IPS-NIHi7 (cell line): Measurements from ENCODE around the gene NAGPA.
A peak's percentile ranks its signal among the peaks of the same experiment; 100 is the strongest.
"Not testable (repeated sequence)": the region's sequence is repeated elsewhere in the genome, so short reads cannot be mapped to it uniquely, and the experiment has no call there.

Experiments used
- DNase-seq: peaks from one replicate; pipeline ENCODE4 v3.0.0; 2012; ENCODE audit warnings: mixed read lengths; ENCODE audit errors: extremely low spot score

NAGPA gene

DNA sequence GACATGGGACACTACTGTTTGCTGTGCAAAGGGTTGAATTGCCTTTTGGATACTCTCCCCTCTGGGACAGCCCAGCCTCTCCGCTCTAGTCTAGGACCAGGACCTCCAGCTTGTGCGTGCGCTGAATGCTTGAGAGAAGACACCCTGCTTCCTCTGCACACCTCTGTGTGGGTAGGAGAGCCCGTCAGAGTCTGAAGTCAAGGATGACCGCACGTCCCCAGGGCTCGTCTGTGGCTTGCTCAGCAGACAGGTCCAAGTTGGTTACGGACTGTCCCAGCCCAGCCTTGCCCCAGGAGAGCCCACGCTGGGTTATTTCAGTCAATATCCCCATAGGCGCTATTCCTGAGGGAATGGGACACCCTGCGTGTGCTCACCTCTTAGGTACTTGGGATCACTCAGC, 28.3 kb upstream of the NAGPA start:
- DNase-seq, result no peak

DNA sequence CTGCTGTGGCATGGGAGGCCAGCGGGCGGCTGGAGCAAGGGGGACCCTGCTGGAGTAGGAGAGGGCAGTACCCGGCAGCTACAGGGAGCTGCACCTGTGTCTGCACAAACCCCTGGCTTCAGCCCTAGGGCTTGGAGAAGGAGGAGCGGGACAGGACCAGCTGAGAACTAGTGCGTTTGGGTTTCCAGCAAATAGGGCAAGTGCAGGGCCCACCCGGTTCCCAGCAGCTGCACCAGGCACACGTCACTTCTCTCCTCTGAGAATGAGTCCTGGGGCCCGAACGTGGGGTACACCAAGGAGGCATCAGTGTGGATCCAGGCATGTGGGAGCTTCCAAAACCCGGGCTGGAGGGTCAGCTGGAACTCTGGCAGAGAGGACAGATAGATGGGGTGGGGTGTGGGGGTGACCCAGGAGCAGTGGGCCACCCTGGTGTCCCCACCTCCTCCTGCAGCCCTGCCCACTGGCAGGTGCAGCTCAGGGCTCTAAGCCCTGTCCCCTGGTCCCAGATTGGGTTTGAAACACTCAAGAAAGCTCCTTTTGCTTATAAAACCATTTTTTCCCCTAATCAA, 26.4 kb upstream of the NAGPA start:
- no peak for DNase-seq

DNA sequence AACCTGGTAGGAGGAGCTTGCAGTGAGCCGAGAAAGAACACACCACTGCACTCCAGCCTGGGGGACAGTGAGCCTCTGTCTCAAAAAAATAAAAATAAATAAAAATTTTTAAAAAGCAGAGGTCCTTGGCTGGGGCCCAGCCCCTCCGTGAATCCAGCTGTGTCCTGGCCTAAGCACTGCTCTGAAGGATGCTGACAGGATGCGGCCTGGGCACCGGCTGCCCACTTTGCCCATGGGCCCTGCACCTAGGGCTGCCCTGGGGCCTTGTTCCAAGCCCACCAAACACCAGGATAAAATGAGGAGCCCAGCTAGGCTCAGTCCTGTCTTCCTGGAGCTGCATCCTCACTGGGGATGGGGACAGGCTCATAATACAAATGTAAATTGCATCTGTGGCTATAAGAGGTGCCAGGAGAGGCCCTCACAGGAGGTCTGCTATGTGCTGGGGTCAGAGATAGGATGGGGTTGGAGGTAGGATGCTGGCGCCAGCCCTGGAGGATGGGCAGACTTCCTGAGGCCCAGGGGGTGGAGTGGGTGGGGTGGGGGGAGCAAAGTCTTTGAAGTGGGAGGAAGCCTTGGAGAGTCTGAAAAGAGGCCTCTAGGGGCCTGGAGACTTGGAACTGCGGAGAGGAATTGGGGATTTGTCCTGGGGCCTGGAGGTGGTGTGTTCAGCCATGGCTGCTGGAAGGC, 25.8 kb upstream of the NAGPA start:
- peak; percentile 59 for DNase-seq

DNA sequence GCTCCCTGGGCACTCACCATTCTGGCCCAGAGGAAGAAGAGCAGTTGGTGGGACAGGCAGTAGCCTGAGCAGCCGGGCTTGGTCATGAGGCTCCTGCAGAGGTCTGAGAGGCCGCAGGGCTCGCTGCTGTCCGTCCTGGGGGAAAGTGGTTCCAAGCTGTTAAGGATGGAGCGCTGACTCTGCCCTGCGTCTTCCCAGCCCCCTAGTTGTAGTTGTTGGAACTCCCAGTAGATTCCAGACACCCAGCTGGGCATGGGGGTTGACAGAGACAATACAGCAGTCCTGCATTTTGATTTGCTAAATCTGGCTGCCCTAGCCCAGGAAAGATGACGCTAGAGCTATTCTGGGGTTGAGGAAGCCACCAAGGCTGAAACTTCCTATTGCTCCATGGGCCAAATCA, 24.7 kb upstream of the NAGPA start:
- peak; percentile 87 for DNase-seq

DNA sequence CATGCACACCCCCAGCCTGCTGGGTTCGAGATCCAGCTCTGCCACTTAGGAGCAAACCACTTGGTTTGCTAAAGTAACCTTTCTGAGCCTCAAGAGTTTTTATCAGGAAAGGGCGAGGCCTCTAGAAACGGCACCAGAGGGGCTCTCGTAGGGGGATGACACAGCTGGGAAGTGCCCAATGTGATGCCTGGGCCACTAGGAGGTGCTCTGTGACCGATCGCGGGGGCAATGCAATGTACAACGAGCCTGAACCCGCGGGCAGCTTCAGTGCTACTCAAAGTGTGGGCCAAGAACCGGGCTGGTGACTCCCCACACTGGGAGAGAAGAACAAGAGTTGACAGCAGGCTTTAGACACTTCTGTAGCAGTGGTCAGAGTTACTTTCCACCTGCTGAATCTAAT, 22.6 kb upstream of the NAGPA start:
- peak; percentile 87 for DNase-seq

DNA sequence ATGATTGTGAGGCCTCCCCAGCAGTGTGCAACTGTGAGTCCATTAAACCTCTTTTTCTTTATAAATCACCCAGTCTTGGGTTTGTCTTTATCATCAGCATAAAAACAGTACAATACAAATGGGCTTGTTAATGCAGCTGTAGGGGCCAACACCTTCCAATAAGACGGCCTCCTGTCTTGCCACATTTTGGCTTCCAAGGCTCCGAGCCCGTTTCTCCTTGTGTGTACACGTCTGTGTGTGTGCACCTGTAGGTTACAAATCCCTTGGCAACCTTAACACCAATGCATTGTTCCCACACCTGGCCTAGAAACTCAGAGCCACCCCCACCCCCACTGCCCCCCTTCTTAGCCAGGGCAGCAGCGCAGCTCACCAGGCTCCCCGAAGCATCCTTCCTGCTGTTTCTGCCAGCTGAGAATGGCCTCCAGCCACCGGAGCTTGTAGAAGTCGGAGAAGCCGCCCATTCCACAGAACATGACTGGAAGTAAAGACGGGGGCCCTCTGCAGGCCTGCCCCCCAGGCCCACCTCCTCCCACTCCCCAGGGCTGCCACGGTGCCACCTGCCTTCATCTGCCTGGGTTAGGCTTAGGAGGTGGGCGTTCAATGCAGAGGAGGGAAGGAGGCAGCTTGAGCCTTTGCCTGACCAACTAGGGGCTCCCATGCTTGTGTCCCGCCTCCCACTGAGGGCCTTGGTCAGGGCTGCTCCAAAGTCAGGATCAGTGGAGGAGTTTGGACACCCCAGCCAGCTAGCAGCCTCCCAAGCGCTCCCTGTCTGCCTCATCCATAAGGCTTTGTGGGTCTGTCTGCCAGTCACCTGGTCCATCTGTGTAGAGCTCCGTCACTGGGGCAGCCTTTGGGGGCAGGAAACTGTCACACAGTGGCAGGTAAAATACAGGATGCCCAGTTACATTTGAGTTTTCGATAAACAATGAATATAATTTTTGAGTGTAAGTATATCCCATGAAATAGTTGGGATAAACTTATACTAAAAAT, 21.4 kb upstream of the NAGPA start:
- peak; percentile 4 for DNase-seq

DNA sequence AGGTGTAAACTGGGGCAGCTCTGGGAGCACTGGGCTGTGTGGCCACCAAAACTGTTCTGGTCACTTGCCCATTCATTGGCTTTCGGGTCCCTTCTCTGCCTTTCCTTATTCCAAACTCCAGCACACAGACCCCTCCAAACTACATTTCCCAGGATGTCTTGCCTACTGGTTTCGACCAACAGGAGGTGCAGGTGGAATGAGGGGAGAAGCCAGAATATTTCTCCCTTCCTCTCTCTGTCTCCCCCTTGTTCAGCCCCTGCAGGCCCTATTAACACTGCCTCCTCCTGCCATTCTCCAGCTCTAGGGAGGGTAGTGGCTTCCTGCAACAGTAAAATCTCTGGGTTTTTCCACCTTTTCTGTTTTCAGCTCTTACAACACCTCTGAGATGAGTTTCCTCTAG, 13.2 kb upstream of the NAGPA start:
- DNase-seq, result no peak

DNA sequence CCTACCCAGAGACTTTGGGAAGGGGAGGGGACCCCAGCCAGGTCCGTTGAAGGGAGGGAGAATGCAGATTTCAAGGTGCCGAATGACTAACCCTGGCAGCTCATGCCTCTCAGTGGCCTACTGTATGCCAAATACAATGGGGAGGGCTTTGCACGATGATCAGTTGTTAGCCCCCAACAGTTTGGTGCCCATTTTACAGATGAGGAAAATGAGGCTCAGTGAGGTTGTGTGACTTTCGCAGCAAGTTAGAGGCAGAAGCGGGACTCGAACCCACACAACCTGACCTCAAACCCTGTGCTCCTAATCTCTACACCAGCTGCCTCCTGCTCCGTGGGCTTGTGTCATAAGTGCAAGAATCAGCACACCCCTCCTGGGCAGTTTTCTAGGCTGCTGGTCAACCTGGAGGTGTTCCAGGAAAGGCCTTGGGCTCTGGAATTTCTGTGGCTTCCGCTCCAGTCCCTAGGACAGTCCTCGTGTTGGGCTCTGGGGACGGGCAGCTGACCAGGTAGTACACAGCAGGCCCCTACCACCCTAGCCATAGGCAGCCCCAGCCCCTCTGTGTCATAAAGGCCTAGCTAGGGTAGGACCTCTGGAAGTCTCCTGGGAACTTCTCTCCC, 11.9 kb upstream of the NAGPA start:
- no peak for DNase-seq

DNA sequence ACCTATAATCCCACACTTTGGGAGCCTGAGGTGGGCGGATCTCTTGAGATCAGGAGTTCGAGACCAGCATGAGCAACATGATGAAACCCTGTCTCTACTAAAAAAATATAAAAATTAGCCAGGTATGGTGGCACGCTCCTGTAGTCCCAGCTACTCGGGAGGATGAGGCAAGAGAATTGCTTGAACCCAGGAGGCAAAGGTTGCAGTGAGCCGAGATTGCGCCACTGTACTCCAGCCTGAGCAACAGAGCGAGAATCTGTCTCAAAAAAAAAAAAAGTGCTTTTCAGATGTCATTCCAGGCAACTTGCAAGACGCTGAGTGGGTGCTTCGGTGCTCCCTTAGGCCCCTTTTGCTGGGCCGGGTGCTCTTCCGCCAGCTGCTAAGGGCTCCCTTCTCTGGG, 10.8 kb upstream of the NAGPA start:
- not testable (repeated sequence) for DNase-seq

DNA sequence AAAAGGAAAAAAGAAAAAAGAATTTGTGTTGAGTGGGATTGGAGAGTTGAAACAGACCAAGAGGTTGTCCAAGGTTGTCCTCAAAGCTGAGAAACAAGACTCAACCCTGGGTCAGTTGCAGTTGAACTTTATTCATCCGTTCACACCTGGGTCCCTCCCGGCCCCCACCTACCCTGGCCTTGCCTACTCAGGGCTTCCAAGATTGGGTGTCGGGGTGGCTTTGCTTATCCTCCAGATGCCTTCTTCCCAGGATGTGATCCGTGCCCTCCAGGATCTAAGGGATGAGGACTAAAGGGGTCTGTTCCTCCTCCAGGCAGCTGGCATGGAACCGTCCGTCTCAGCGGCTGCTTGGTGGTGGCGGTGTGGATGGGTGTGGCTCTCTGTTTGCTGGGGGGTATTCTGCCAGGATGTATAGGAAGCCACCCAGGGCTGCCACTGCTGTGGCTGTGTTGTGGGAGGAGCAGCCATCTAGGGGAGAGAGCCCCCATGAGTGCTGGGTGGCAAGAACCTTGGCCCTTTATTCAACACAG, 10.3 kb upstream of the NAGPA start:
- DNase-seq, result no peak

DNA sequence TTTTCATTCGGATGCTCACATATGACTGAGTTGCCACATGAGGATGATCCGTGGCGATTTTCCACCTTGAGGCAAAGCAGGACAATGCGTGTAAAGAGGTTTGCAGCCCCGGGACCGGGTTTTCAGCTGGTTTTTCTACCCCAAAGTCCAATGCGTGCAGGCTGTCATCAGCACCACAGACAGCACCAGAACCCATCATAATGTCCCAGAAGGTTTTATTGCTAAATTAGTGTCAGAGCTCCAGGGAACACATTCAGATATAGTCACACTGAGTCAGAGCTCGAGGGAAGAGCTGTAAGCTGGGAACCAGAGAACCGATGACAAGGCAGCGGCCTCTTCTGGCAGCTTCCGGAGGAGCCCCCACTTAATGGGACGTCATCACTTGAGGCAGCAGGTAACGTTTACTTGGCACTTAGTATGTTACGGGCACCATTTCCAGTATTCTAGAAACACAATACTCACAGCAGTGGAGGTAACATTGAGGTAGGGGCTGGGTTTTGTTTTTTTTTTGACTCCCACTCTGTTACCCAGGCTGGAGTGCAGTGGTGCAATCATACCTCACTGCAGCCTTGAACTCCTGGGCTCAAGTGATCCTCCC, 8.9 kb upstream of the NAGPA start:
- DNase-seq, result peak; percentile 54

DNA sequence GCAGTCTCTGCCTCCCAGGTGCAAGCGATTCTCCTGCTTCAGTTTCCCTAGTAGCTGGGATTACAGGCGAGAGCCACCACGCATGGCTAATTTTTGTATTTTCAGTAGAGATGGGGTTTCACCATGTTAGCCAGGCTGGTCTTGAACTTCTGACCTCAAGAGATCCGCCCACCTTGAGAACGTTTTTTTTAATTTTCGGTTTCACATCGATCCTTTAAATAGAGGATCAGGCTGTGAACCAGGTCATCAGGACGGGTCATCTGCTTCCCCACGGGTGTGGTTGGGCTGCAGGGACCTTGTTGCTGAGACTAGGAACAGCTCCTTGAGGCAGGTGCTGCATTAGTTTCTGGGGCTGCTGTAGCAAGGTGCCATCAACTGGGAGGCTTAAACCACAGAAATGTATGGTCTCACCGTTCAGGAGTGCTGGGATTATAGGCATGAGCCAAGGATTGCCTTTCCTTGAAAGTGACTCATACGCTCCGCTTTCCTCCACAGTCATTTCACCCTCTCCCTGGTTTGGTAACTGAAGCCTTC, 7.9 kb upstream of the NAGPA start:
- peak; percentile 7 for DNase-seq

DNA sequence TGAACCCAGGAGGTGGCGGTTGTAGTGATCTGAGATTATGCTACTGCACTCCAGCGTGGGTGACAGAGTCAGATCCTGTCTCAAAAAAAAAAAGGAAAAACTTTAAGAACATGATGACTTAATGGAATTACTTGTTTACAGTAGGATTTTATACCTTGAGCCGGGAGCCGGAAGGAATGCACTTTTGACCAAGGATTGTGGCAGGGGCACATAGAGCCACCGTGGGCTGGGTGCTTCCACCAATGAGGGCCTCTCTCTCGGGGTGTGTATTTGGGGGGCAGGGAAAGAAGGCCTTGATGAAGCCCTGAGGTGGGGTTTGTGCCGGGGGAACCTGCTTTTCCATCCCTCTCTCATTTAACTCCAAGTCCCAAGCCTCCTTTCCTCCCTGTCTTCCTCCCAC, 6.7 kb upstream of the NAGPA start:
- no peak for DNase-seq

DNA sequence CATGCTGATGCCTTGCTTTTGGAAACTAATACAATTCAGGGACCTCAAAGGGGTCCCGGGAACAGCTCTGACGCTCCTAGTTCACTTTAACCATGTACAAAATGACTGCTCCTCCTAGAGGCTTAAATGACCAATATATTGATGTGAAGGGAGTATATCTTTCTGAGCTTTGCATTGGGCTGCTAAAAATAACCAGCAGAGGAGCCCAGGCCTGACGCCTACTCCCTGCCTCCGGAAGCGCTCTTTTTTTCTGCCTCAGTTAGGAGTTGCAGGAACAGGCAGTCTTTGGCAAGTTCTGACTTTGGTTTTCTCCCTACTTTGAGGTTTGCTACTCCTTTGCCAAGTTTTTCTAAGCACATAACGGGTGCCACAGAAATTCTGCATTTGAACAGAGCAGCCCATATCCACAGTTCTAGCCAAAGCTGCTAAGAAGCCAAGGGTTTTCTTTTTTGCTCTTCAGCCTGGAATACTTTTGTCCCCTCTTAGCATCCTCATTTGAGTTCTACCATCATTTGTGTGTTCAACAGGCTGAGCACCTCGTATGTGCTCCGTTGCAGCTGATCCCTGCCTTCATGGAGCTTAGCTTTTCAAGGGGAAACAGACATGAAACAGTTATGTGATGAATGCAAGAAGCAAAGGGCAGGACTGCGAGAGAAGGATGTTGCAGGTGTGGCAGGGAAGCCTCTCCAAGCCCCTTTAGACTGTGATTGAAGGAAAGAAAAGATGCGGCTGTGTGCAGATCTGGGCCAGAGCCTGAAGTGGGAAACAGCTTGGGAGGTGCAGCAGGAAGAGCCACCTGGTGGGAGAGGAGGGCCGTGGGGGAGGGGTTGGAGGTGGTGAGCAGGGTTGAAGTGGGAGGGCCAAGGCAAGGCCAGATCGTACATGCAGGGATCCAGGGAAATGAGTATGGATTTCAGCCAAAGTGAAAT, 2.8 kb upstream of the NAGPA start:
- DNase-seq, result peak; percentile 81

DNA sequence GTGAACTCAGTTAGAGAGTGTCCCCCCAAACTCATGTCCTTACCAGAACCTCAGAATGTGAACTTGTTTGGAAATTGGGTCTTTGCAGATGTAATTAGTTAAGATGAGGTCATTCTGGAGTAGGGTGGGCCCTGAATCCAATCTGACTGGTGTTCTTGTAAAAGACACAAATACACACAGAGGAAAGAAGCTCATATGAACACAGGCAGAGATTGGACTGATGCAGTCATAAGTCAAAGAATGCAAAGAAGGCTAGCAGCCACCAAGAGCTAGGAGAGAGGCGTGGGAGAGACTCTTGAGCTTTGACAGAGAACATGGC, 2.1 kb upstream of the NAGPA start:
- DNase-seq, result no peak

DNA sequence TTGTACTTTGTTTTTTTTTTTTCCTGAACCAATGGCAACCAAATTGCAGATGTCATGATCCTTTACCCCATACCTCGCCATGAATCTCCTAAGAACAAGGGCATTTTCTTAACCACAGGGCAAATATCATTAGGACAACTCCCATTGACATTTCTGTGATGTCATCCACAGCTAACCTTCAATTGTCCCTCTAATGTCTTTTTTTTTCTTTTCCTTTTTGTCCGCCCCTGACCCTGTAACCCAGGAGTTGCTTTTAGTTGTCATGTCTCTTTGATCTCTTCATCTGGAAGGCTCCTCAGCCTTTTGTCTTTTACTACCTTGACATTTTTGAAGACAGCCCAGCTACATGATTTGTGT, 410 bp upstream of the NAGPA start:
- no peak for DNase-seq

DNA sequence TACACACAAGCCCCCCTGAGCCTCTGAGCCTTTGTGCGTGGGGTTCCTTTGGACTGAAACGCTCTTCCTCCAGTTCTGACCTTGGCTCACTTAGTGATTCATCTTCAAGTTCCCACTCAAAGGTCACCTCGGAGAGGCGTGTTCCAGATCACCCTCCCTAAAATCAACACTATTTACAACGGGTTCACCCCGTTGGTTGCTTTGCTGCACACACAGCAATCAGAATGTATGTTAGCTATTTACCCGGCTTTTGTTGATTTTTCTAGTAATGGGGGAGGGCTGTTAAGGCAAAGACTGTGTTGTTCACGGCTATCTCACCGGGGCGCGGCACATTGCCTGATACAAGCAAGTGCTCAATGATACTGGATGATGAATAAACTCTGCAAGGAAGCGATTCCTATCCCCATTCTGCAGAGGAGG, 977 bp downstream of the NAGPA start:
- no peak for DNase-seq

DNA sequence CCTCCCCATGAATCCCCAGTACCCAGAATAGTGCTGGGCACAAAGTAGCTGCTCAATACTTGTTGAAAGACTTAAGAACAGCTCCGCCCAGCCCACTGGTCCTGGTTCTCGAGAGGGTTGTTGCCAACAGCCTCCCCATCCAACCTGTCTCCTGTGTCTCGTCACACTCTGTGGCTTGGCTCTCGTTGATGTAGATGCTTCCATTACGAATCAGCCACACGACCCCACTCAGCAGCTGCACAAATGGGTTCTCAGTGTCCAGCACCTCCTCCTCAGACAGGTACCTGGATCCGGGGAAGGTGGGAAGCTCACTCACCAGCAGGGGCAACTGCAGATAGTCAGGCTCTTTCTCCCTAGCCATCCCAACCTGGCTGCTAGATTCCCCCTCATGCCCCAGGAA, 2.1 kb downstream of the NAGPA start:
- no peak for DNase-seq

DNA sequence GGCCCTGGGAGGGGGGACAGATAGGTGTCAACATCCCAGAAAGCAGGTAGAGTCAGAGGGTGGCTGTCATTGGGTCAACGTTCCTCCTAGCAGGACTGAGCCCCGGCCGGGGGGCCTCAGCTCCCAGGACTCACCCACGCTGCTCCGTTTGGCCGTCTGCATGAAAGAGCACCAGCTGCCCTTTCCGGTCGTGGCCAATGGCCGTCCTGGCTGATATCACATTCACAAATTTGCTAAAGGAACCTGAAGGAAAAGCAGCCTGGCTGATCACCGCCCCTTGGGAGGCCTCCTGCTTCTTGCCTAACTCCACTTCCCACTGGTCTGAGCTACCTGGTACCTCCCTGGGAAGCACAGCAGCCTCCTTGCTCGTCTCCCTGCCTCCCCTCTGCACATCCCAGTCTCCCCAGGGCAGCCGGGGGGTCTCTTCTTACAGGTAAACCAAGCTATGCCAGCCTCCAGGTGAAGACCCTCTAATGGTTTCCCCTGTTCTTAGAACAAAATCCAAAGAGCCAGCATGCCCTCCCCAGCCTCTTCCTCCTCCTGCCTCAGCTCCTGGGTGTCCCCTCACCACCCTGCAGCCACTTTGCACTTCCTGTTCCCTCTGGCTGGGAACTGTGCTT, 3.4 kb downstream of the NAGPA start:
- DNase-seq, result no peak

DNA sequence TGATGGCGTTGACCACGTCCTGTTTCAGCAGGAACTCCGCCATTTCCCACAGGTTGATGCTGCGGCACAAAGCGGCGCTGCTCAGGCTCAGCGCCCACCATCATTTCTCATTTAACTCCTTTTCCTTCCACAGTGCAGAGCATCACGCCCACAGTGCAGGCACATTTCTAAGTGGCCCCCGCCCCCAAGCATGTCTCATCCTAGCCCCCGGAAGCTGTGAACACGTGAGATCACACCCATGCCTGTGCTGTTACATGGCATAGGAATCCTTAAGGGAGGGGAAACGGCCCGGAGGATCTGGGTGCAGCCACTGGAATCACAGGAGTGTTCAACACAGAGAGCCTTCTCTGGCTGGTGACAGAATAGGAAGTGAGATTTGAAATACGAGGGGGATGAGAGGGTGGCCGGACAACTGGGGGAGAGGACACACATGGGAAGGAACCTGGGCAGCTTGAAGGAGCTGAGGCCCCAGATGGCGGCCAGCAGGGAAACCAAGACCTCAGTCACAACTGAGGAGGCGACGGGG, 4.7 kb downstream of the NAGPA start:
- no peak for DNase-seq
